HL-60 (cell line): ENCODE results near the gene UBE2K.
"Not testable (repeated sequence)": the region's sequence is repeated elsewhere in the genome, so short reads cannot be mapped to it uniquely, and the experiment has no call there.

ENCODE experiments used
- DNase-seq, 2 experiments: peaks; one replicate each; pipeline ENCODE4 v3.0.0-alpha.2; 2010 to 2020; ENCODE audit warnings: low read depth in 1 of 2, low spot score in 1 of 2
- H3K27ac ChIP-seq: fragments of 250-450 bp; sonication (Bioruptor Pico); replicated peaks from 2 replicates; pipeline ENCODE4 v1.5.1; 2020; ENCODE audit warnings: mild to moderate bottlenecking, moderate library complexity
- H3K27me3 ChIP-seq: fragments of 250-450 bp; sonication (Bioruptor Pico); 2 replicates; pipeline ENCODE4 v1.5.1; 2021; ENCODE audit warnings: mild to moderate bottlenecking, moderate library complexity; ENCODE audit not compliant: insufficient read depth, poor library complexity, severe bottlenecking
- H3K4me3 ChIP-seq: replicated peaks from 2 replicates; pipeline ENCODE4 v1.5.1; 2011; ENCODE audit warnings: mild to moderate bottlenecking, control low read depth, low read length; ENCODE audit not compliant: insufficient read depth
- CTCF ChIP-seq: IDR thresholded peaks from one replicate; pipeline ENCODE4 v1.5.1; 2011; ENCODE audit warnings: low read length, control low read depth, inconsistent platforms; ENCODE audit not compliant: insufficient read depth
- GABPA ChIP-seq: IDR thresholded peaks from 2 replicates; pipeline ENCODE4 v1.6.1; 2012; ENCODE audit warnings: low read depth
- POLR2AphosphoS5 ChIP-seq: IDR thresholded peaks from 2 replicates; pipeline ENCODE4 v1.6.1; 2012; ENCODE audit warnings: low read depth
- REST ChIP-seq: IDR thresholded peaks from 2 replicates; pipeline ENCODE4 v1.6.1; 2012; ENCODE audit warnings: low read depth; ENCODE audit not compliant: insufficient replicate concordance
- SPI1 ChIP-seq: IDR thresholded peaks from 2 replicates; pipeline ENCODE4 v1.6.1; 2012; ENCODE audit warnings: low read depth, mild to moderate bottlenecking, borderline replicate concordance

The UBE2K gene

GRCh38 chr4:39702716-39703115 is 4.8 kb downstream of the UBE2K start:
- Histone ChIP-seq H3K27me3 (no peaks in the 10 kb centered on the region), H3K4me3 (no peak overlapping the region), H3K27ac (no peak overlapping the region)
- TF ChIP-seq GABPA: no peak
- no peak for TF ChIP-seq POLR2AphosphoS5
- no peak for TF ChIP-seq SPI1
- TF ChIP-seq REST: no peak
- no peak for TF ChIP-seq CTCF
- no peak for DNase-seq

- DNase-seq, H3K27ac ChIP-seq, H3K4me3 ChIP-seq, H3K27me3 ChIP-seq: not testable (repeated sequence)
These were observed 6.9 kb downstream of the UBE2K start for GRCh38 chr4:39704789-39705188.

GRCh38 chr4:39706334-39706733 is 8.4 kb downstream of the UBE2K start:
- no peak for DNase-seq
- H3K27ac ChIP-seq: no peak overlapping the region

More at GRCh38 chr4:39706334-39706733, 8.4 kb downstream of the UBE2K start:
- H3K4me3 ChIP-seq: no peak overlapping the region
- TF ChIP-seq GABPA (no peak), CTCF (no peak), POLR2AphosphoS5 (no peak), SPI1 (no peak), REST (no peak)
- H3K27me3 ChIP-seq: no peaks in the 10 kb centered on the region
